ENCODE data around the gene EXOSC10. TPM values are rescaled to one million over a fixed set of nuclear protein-coding genes. Genes with fewer than 3 reads are reported as not detected.

The EXOSC10 gene
- polyA plus RNA-seq, 1 donor (not counting 4 experiments of a cell fraction or from before 2014, with no cell fraction given) = 61.2 TPM

DNA sequence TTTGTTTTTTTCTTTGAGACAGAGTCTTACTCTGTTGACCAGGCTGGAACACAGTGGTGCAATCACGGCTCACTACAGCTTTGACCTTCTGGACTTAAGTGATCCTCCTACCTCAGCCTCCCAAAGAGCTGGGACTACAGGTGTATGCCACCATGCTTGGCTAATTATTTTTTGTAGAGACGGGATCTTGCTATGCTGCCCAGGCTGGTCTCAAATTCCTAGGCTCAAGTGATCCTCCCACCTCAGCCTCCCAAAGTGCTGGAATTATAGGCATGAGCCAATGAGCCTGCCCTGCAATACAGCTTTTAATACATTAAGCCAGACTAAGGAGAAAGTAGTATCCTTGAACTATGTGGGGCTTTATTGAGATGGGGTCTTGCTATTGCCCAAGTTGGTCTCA is 16.6 kb upstream of the EXOSC10 start:
- H3K79me2 ChIP-seq (ENCODE audit: control insufficient read depth, insufficient read depth, low read length) = no peaks in the 10 kb centered on the region
- peaks cover 8 to 23% of the 10 kb centered on the region in 2 experiments for H3K36me3 ChIP-seq (ENCODE audit: control insufficient read depth in 2 of 2, extremely low read depth in 1 of 2, insufficient read depth in 2 of 2, low read length in 2 of 2)
- H3K9me3 ChIP-seq (ENCODE audit: control insufficient read depth, low read depth, low read length) = no peaks in the 10 kb centered on the region
- H3K4me1 ChIP-seq (ENCODE audit: control insufficient read depth, extremely low read depth, insufficient read depth, low read length) = no peaks in the 10 kb centered on the region
- TF ChIP-seq, protein P1, sequence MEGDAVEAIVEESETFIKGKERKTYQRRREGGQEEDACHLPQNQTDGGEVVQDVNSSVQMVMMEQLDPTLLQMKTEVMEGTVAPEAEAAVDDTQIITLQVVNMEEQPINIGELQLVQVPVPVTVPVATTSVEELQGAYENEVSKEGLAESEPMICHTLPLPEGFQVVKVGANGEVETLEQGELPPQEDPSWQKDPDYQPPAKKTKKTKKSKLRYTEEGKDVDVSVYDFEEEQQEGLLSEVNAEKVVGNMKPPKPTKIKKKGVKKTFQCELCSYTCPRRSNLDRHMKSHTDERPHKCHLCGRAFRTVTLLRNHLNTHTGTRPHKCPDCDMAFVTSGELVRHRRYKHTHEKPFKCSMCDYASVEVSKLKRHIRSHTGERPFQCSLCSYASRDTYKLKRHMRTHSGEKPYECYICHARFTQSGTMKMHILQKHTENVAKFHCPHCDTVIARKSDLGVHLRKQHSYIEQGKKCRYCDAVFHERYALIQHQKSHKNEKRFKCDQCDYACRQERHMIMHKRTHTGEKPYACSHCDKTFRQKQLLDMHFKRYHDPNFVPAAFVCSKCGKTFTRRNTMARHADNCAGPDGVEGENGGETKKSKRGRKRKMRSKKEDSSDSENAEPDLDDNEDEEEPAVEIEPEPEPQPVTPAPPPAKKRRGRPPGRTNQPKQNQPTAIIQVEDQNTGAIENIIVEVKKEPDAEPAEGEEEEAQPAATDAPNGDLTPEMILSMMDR (optimal IDR thresholded peaks at IDR 0.05 in 1 of 3, IDR thresholded peaks at IDR 0.05 in 1 of 3, conservative IDR thresholded peaks at IDR 0.05 in 1 of 3; ENCODE audit: extremely low read depth in 1 of 3, insufficient read depth in 2 of 3, low read length in 3 of 3) = no peak
- TF ChIP-seq EZH2 (IDR thresholded peaks at IDR 0.05; ENCODE audit: low read length) = no peak
- H3K27me3 ChIP-seq (ENCODE audit: control insufficient read depth, extremely low read depth, insufficient read depth, low read length) = no peaks in the 10 kb centered on the region
- no peak overlapping the region for H3K4me3 ChIP-seq (ENCODE audit: control insufficient read depth in 2 of 3, extremely low read depth in 1 of 3, insufficient read depth in 2 of 3, low read depth in 1 of 3, low read length in 3 of 3)
- H4K20me1 ChIP-seq (ENCODE audit: control insufficient read depth, extremely low read depth, insufficient read depth, low read length) = no peaks in the 10 kb centered on the region
- DNase-seq (ENCODE audit: low read depth, low spot score) (no peak), FAIRE-seq (no peak)
- H3K4me2 ChIP-seq (ENCODE audit: control insufficient read depth, extremely low read depth, insufficient read depth, low read depth, low read length) = no peak overlapping the region
- H3K9ac ChIP-seq (ENCODE audit: control insufficient read depth, extremely low read depth, insufficient read depth, low read length) = no peak overlapping the region
- no peaks in the 10 kb centered on the region for H3K9me1 ChIP-seq (ENCODE audit: control insufficient read depth, extremely low read depth, insufficient read depth, low read length)
- dilution Hi-C loops (cut with MboI; ENCODE audit: extremely low pct_ligation_motif_present, low sequenced_read_pairs) = no loop called here
- no peak overlapping the region for H3K27ac ChIP-seq (ENCODE audit: control insufficient read depth, insufficient read depth, low read length)
- H2AFZ ChIP-seq (ENCODE audit: control insufficient read depth, low read length) = no peak overlapping the region

DNA sequence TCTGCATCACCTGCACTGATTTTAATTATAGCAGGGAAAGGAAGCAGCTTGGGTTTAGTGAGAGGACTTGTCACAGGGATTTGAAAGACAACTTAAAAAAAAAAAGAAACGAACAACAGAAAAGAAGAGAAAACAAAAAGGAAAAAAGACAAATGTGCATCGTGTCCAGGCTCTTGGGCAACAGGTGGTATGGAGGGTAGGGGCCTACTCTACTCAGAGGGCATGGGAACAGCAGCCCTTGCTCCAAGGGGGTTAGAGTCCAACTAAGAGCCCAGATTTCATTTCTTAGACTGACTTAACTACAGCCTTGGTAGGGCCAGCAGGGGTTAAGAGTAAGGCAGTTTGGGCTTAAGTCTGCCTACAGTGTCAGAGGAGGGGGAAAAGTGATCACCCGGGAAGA is 15.3 kb upstream of the EXOSC10 start:
- DNase-seq (ENCODE audit: low read depth, low spot score) = no peak
- Histone ChIP-seq H3K9me3 (ENCODE audit: control insufficient read depth, low read depth, low read length) (no peaks in the 10 kb centered on the region), H3K9ac (ENCODE audit: control insufficient read depth, extremely low read depth, insufficient read depth, low read length) (no peak overlapping the region), H3K4me1 (ENCODE audit: control insufficient read depth, extremely low read depth, insufficient read depth, low read length) (no peaks in the 10 kb centered on the region), H4K20me1 (ENCODE audit: control insufficient read depth, extremely low read depth, insufficient read depth, low read length) (no peaks in the 10 kb centered on the region), H3K4me3 (ENCODE audit: control insufficient read depth in 2 of 3, extremely low read depth in 1 of 3, insufficient read depth in 2 of 3, low read depth in 1 of 3, low read length in 3 of 3) (no peak overlapping the region), H3K36me3 (ENCODE audit: control insufficient read depth in 2 of 2, extremely low read depth in 1 of 2, insufficient read depth in 2 of 2, low read length in 2 of 2) (peaks cover 6 to 26% of the 10 kb centered on the region in 2 experiments), H3K4me2 (ENCODE audit: control insufficient read depth, extremely low read depth, insufficient read depth, low read depth, low read length) (no peak overlapping the region), H3K79me2 (ENCODE audit: control insufficient read depth, insufficient read depth, low read length) (no peaks in the 10 kb centered on the region), H2AFZ (ENCODE audit: control insufficient read depth, low read length) (no peak overlapping the region), H3K27me3 (ENCODE audit: control insufficient read depth, extremely low read depth, insufficient read depth, low read length) (no peaks in the 10 kb centered on the region), H3K27ac (ENCODE audit: control insufficient read depth, insufficient read depth, low read length) (no peak overlapping the region), H3K9me1 (ENCODE audit: control insufficient read depth, extremely low read depth, insufficient read depth, low read length) (no peaks in the 10 kb centered on the region)
- no peak for FAIRE-seq
- dilution Hi-C loops (cut with MboI; ENCODE audit: extremely low pct_ligation_motif_present, low sequenced_read_pairs) = no loop called here
- no peak for TF ChIP-seq EZH2 (IDR thresholded peaks at IDR 0.05; ENCODE audit: low read length)
- TF ChIP-seq, protein P1 (optimal IDR thresholded peaks at IDR 0.05 in 1 of 3, IDR thresholded peaks at IDR 0.05 in 1 of 3, conservative IDR thresholded peaks at IDR 0.05 in 1 of 3; ENCODE audit: extremely low read depth in 1 of 3, insufficient read depth in 2 of 3, low read length in 3 of 3) = no peak

All from keratinocyte (primary cell).